Suprapubic skin (tissue), 3 donors: Measurements from ENCODE around the gene CCL22.

Experiments used
- CTCF ChIP-seq, 2 donors: fragments of 200-600 bp in 1 of 2; fragments of 450-650 bp in 1 of 2; sonication (generic) in 1 of 2; IDR thresholded peaks; one replicate each; pipeline ENCODE4 v1.5.1; 2016 to 2019; ENCODE audit warnings: antibody characterized with exemption in 2 of 2, mild to moderate bottlenecking in 1 of 2, moderate library complexity in 1 of 2
- POLR2AphosphoS5 ChIP-seq, 3 donors: sonication (generic); formaldehyde crosslinking; IDR thresholded peaks; one replicate each; pipeline ENCODE4 v1.6.1; 2017; ENCODE audit warnings: antibody characterized with exemption in 3 of 3

DNA sequence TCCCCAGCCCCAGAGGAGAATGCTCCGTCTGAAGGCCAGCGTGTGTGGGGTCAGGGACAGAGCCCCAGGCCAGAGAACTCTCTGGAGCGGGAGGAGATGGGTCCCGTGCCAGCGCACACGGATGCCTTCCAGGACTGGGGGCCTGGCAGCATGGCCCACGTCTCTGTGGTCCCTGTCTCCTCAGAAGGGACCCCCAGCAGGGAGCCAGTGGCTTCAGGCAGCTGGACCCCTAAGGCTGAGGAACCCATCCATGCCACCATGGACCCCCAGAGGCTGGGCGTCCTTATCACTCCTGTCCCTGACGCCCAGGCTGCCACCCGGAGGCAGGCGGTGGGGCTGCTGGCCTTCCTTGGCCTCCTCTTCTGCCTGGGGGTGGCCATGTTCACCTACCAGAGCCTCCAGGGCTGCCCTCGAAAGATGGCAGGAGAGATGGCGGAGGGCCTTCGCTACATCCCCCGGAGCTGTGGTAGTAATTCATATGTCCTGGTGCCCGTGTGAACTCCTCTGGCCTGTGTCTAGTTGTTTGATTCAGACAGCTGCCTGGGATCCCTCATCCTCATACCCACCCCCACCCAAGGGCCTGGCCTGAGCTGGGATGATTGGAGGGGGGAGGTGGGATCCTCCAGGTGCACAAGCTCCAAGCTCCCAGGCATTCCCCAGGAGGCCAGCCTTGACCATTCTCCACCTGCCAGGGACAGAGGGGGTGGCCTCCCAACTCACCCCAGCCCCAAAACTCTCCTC lies 24.1 kb downstream of the CCL22 start:
- no peak for TF ChIP-seq CTCF (IDR thresholded peaks at IDR 0.05)
- no peak for TF ChIP-seq POLR2AphosphoS5 (IDR thresholded peaks at IDR 0.05)
